Transverse colon (tissue), 3 donors: ENCODE results near the gene PAX5.

Experiments
- EP300 ChIP-seq: sonication (generic); formaldehyde crosslinking; IDR thresholded peaks from one replicate; pipeline ENCODE4 v1.6.1; 2017; ENCODE audit warnings: antibody characterized with exemption, low read depth
- POLR2A ChIP-seq: fragments of 450-650 bp; IDR thresholded peaks from one replicate; pipeline ENCODE4 v1.6.1; 2016; ENCODE audit warnings: antibody characterized with exemption, mild to moderate bottlenecking, moderate library complexity
- POLR2AphosphoS5 ChIP-seq, 3 donors: sonication (generic); formaldehyde crosslinking; IDR thresholded peaks; one replicate each; pipeline ENCODE4 v1.6.1; 2016; ENCODE audit warnings: antibody characterized with exemption in 3 of 3

DNA sequence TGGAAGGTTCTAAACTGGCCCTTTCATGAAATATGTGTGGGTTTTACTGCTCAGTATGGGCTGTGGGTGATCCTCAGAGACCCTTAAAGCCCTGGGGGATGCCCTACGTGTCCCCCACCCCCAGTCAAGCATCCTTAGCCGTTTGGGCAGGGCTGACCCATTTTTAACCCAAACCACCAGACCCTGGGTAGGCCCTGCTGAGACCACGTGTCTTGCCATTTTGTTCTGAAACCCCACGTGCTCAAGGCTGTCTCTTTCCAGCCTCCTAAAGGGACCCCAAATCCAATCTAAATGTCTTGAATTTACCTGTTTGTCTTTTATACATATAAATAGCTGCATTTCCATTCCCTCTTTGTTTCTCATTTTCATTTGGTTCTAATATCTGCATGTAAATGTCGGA is 94.9 kb downstream of the PAX5 start:
- TF ChIP-seq POLR2A (no peak), EP300 (no peak), POLR2AphosphoS5 (IDR thresholded peaks at IDR 0.05) (no peak)
